PC-3 (cell line): Measurements from ENCODE around the gene SESN1. TPM values are rescaled to one million over a fixed set of nuclear protein-coding genes. Genes with fewer than 3 reads are reported as not detected.

Experiments used
- ATAC-seq: fragments of 200-7000 bp; cut with Tn5 transposase; 2 replicates; pipeline ENCODE4 v1.9.1; 2020; ENCODE audit warnings: mild to moderate bottlenecking, moderate library complexity
- BruUV-seq: library from RNA; stranded (reverse); fragments of 400-500 nt; replicated peaks from 2 replicates; lab custom pipeline; 2021; lab: Mats Ljungman, UMichigan
- CTCF ChIA-PET: fragments of 300-600 bp; sonication (Branson Sonifier 250); formaldehyde crosslinking; loops from one replicate; lab custom pipeline; 2022; ENCODE audit warnings: antibody characterized with exemption; lab: Charles Lee
- POLR2A ChIA-PET: fragments of 300-600 bp; sonication (Branson Sonifier 250); formaldehyde crosslinking; loops from one replicate; lab custom pipeline; 2022; ENCODE audit warnings: antibody characterized with exemption; ENCODE audit not compliant: unreplicated experiment; lab: Charles Lee
- DNase-seq: peaks from one replicate; pipeline ENCODE4 v3.0.0-alpha.2; 2015
- H2AFZ ChIP-seq: fragments of 300-600 bp; sonication (generic); 2 replicates; pipeline ENCODE4 v1.6.0; 2016; ENCODE audit warnings: antibody characterized with exemption, low read length
- H3F3A ChIP-seq: fragments of 300-600 bp; sonication (generic); one replicate; pipeline ENCODE4 v1.6.0; 2017; ENCODE audit warnings: antibody characterized with exemption, low read length, control low read depth, mild to moderate bottlenecking; ENCODE audit not compliant: unreplicated experiment
- H3K27ac ChIP-seq: fragments of 300-600 bp; sonication (generic); 2 replicates; pipeline ENCODE4 v1.5.1; 2016; ENCODE audit warnings: mild to moderate bottlenecking, low read length
- H3K27me3 ChIP-seq: fragments of 300-600 bp; sonication (generic); 2 replicates; pipeline ENCODE4 v1.6.1; 2016; ENCODE audit warnings: low read length, mixed read lengths
- H3K36me3 ChIP-seq: fragments of 300-600 bp; sonication (generic); 2 replicates; pipeline ENCODE4 v1.6.1; 2016; ENCODE audit warnings: low read depth, mixed run types, low read length, mixed read lengths
- H3K4me1 ChIP-seq: fragments of 300-600 bp; sonication (generic); 2 replicates; pipeline ENCODE4 v1.5.1; 2016; ENCODE audit warnings: low read length; ENCODE audit not compliant: insufficient read depth
- H3K4me2 ChIP-seq: fragments of 300-600 bp; sonication (generic); 2 replicates; pipeline ENCODE4 v1.6.0; 2016; ENCODE audit warnings: low read length
- H3K4me3 ChIP-seq: fragments of 300-600 bp; sonication (generic); 2 replicates; pipeline ENCODE4 v1.5.1; 2016; ENCODE audit warnings: mild to moderate bottlenecking, low read length, mixed read lengths
- H3K79me2 ChIP-seq: fragments of 300-600 bp; sonication (generic); 2 replicates; pipeline ENCODE4 v1.6.1; 2017; ENCODE audit warnings: low read length, mixed read lengths
- H3K9ac ChIP-seq: fragments of 300-600 bp; sonication (generic); 2 replicates; pipeline ENCODE4 v1.6.0; 2016; ENCODE audit warnings: mild to moderate bottlenecking, low read length
- H3K9me2 ChIP-seq: fragments of 300-600 bp; sonication (generic); replicated peaks from 2 replicates; pipeline ENCODE4 v1.6.1; 2016; ENCODE audit warnings: mixed run types, low read length, mixed read lengths
- H3K9me3 ChIP-seq: fragments of 300-600 bp; sonication (generic); 2 replicates; pipeline ENCODE4 v1.6.1; 2016; ENCODE audit warnings: low read length, mixed read lengths
- H4K20me1 ChIP-seq: fragments of 300-600 bp; sonication (generic); 2 replicates; pipeline ENCODE4 v1.6.1; 2016; ENCODE audit warnings: low read length, mixed read lengths
- CTCF ChIP-seq: fragments of 300-600 bp; sonication (generic); conservative IDR thresholded peaks from 2 replicates; pipeline ENCODE4 v1.5.1; 2017; ENCODE audit warnings: antibody characterized with exemption, low read depth, mild to moderate bottlenecking, low read length
- EZH2 ChIP-seq: fragments of 300-600 bp; sonication (generic); IDR thresholded peaks from one replicate; pipeline ENCODE4 v1.6.1; 2017; ENCODE audit warnings: antibody characterized with exemption, mild to moderate bottlenecking, low read length; ENCODE audit not compliant: unreplicated experiment
- EZH2phosphoT487 ChIP-seq: fragments of 300-600 bp; sonication (generic); IDR thresholded peaks from 2 replicates; pipeline ENCODE4 v1.6.1; 2018; ENCODE audit warnings: mild to moderate bottlenecking, antibody characterized with exemption, low read length, borderline replicate concordance
- intact Hi-C: fragments of 100-400 bp; cut with micrococcal nuclease; formaldehyde crosslinking; loops from 2 replicates; pipeline ENCODE4 v1.9.0; 2023
- total RNA-seq: library from RNA; depleted of rRNA; stranded (reverse); fragments of >200 nt; gene quantifications from 2 replicates; pipeline ENCODE4 v1.2.3, GENCODE V29; 2014

The SESN1 gene
- total RNA-seq, 1 experiment from 2014 or later, result 3.4 TPM

GRCh38 chr6:109029313-109029712 lies 65.3 kb downstream of the SESN1 start:
- POLR2A ChIA-PET, result no interaction called here
- CTCF ChIA-PET, result no interaction called here

GRCh38 chr6:109028439-109028838 lies 66.2 kb downstream of the SESN1 start:
- no peaks in the 10 kb centered on the region for H3K4me1 ChIP-seq
- TF ChIP-seq CTCF (no peak), EZH2phosphoT487 (no peak), EZH2 (no peak)
- H3K9ac ChIP-seq, result no peak overlapping the region
- CTCF ChIA-PET, result no interaction called here
- H3K36me3 ChIP-seq, result no peaks in the 10 kb centered on the region
- H3K9me3 ChIP-seq, result no peaks in the 10 kb centered on the region
- H3K4me3 ChIP-seq, result no peak overlapping the region
- no TSS peak for BruUV-seq
- H3K79me2 ChIP-seq, result no peaks in the 10 kb centered on the region
- H3K27ac ChIP-seq, result no peak overlapping the region
- H2AFZ ChIP-seq, result no peak overlapping the region
- H4K20me1 ChIP-seq, result no peaks in the 10 kb centered on the region
- H3K9me2 ChIP-seq, result no peaks in the 10 kb centered on the region
- ATAC-seq (no peak), DNase-seq (no peak)
- POLR2A ChIA-PET, result no interaction called here
- no peaks in the 10 kb centered on the region for H3K27me3 ChIP-seq
- H3K4me2 ChIP-seq, result no peak overlapping the region
- H3F3A ChIP-seq, result no peaks in the 10 kb centered on the region
- intact Hi-C loops, result no loop called here

More at GRCh38 chr6:109029313-109029712, 65.3 kb downstream of the SESN1 start:
- Histone ChIP-seq H3K9me3 (no peaks in the 10 kb centered on the region), H4K20me1 (no peaks in the 10 kb centered on the region), H3K27ac (no peak overlapping the region), H3K4me3 (no peak overlapping the region), H3K9ac (no peak overlapping the region), H3K4me2 (no peak overlapping the region), H3K9me2 (no peaks in the 10 kb centered on the region), H2AFZ (no peak overlapping the region), H3K27me3 (no peaks in the 10 kb centered on the region), H3F3A (no peaks in the 10 kb centered on the region), H3K79me2 (no peaks in the 10 kb centered on the region), H3K36me3 (no peaks in the 10 kb centered on the region), H3K4me1 (no peaks in the 10 kb centered on the region)
- ATAC-seq, result no peak
- no peak for TF ChIP-seq CTCF
- TF ChIP-seq EZH2phosphoT487, result no peak
- TF ChIP-seq EZH2, result no peak
- intact Hi-C loops, result no loop called here
- DNase-seq, result no peak
- BruUV-seq, result no TSS peak

GRCh38 chr6:109027964-109028363 lies 66.7 kb downstream of the SESN1 start:
- CTCF ChIA-PET, result no interaction called here

More at GRCh38 chr6:109027964-109028363, 66.7 kb downstream of the SESN1 start:
- H3K9ac ChIP-seq, result no peak overlapping the region
- no peak for DNase-seq
- ATAC-seq, result no peak
- H3F3A ChIP-seq, result no peaks in the 10 kb centered on the region
- no peaks in the 10 kb centered on the region for H3K9me2 ChIP-seq
- H3K4me2 ChIP-seq, result no peak overlapping the region
- H4K20me1 ChIP-seq, result no peaks in the 10 kb centered on the region
- H3K4me1 ChIP-seq, result no peaks in the 10 kb centered on the region
- H3K79me2 ChIP-seq, result no peaks in the 10 kb centered on the region
- intact Hi-C loops, result no loop called here
- H3K27me3 ChIP-seq, result no peaks in the 10 kb centered on the region
- H2AFZ ChIP-seq, result no peak overlapping the region
- TF ChIP-seq EZH2, result no peak
- no peak for TF ChIP-seq CTCF
- no peak for TF ChIP-seq EZH2phosphoT487
- H3K27ac ChIP-seq, result no peak overlapping the region
- H3K4me3 ChIP-seq, result no peak overlapping the region
- POLR2A ChIA-PET, result no interaction called here
- BruUV-seq, result no TSS peak
- H3K9me3 ChIP-seq, result no peaks in the 10 kb centered on the region
- no peaks in the 10 kb centered on the region for H3K36me3 ChIP-seq
